NCI-H2196 (cell line): ENCODE results near the gene CNTLN.
"Not testable (repeated sequence)": the region's sequence is repeated elsewhere in the genome, so short reads cannot be mapped to it uniquely, and the experiment has no call there.

Experiments
- DNase-seq: peaks from one replicate; lab custom pipeline; 2025; ENCODE audit not compliant: unreplicated experiment; lab: John Stamatoyannopoulos, UW

The CNTLN gene

DNA sequence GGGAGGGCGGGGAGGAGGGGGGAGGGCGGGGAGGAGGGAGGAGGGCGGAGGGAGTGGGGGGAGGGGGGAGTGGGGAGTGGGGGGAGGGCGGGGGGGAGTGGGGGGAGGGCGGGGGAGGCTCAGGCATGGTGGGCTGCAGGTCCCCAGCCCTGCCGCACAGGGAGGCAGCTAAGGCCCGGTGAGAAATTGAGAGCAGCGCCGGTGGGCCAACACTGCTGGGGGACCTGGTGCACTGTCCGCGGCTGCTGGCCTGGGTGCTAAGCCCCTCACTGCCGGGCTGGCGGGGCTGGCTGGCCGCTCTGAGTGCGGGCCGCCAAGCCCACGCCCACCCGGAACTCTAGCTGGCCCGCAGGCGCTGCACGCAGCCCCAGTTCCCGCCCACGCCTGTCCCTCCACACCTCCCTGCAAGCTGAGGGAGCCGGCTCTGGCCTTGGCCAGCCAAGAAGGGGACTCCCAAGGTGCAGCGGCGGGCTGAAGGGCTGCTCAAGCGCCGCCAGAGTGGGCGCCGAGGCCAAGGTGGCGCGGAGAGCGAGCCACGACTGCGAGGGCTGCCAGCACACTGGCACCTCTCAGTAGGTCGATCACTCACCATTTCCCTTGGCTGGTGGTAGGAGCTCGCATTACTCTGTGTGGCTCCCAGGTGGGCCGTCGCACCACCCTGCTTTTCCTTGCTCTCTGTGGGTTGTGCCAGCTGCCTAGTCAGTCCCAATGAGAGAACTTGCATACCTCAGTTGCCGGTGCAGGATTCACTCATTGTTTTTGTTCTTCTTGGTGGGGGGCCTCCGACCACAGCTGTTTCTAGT lies 160.2 kb downstream of the CNTLN start:
- no peak for DNase-seq

DNA sequence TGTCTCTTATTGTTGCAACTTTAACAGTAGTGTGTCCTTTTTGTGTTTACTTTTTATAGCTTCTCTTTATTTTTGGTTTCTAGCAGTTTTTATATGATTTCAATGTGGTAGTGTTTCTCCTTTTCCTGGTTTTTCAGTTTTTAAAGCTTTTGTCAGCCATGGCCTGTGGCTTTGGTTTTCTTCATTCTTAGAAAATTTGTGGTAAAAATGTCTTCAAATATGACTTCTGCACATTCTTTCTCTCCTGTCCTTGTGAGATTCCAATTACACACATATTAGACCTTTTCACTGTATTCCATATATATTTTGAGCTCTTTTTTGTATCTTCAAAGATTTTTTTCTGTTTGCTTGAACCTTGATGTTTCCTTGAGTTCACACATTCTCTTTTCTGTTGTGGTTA lies 180.5 kb downstream of the CNTLN start:
- DNase-seq = no peak

- no peak for DNase-seq
Observed at GRCh38 chr9:17318821-17319320, 184.0 kb downstream of the CNTLN start.

DNA sequence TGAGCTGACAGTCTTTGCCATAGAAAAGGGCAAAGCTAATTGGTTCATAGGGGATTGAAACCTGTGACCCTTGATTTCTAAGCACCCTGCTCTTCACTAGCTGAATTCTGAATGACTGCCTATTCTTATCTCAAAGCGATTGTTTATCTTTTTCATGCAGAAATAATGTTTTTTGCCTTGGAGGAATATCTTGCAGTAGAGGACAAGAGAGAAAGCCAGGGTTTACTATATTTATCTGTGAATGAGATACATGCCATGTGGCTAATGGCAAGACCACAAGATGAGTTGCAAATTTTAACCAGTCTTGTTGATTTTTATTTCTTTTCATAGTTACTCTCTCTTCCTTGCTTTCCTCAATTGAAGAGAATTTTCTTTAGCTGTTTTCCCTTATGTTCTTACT lies 185.0 kb downstream of the CNTLN start:
- DNase-seq = no peak

- no peak for DNase-seq
Observed at GRCh38 chr9:17322882-17323864, 188.3 kb downstream of the CNTLN start.

DNA sequence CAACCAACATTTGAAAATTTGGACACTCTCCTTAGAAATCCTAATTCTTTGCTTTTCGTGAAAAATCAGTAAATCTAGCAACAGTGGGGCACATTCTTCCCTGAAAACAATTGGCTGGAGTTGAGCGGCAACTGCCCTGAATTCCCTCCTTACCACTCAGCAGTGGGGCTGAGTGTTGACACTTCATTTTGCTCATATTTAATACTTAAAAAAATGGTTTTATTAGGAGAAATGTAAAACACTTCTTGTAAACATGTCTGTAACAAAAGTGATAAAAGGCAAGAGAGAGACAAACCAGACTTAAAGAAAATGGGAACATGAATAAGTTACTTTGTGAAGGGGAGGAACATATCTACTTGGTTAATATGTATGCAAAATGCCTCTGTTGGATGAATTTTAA lies 193.5 kb downstream of the CNTLN start:
- DNase-seq = no peak

DNA sequence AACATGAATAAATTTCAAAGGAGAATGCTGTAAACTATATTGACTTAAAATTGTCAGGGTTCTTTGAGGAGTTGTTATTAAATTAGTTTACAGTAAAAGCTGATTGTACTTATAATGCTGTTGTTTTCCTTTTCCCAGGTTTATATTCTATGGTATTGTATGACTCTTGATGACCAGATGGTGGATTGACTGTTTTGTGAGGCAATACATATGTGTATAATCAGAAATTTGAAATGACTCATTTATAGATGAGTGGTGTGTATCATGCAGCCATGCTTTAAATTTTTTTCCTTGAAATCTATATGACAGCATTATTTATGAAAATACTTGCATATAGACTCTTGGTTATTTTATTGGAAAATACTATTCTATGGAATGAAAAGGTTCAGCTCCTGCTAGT lies 195.3 kb downstream of the CNTLN start:
- DNase-seq = no peak

GRCh38 chr9:17332115-17332514 lies 197.3 kb downstream of the CNTLN start:
- DNase-seq = no peak

GRCh38 chr9:17339156-17339555 lies 204.3 kb downstream of the CNTLN start:
- DNase-seq = no peak

DNA sequence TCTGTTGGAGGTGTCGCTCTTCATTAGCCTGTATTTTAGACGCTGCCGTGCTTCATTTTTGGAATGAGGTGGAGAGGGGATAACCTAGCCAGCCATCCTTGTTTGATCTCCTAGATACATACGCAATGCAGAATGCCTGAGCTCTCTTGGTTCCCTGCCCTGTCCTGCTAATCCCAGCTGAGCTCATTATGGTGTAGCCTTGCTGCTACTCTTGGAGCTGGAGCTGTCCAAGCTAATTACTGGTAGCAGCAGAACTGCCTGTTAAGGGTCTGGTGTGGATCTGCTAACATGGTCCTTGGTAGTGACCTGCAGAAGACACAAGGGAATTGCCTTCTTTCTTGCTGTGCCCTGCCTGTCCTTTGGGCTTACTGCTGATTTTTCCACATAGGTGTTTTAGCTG lies 207.9 kb downstream of the CNTLN start:
- DNase-seq = no peak

GRCh38 chr9:17349831-17350230 lies 215.0 kb downstream of the CNTLN start:
- no peak for DNase-seq

- DNase-seq = not testable (repeated sequence)
Observed at GRCh38 chr9:17354006-17354405, 219.2 kb downstream of the CNTLN start.

- DNase-seq = no peak
Observed at GRCh38 chr9:17361378-17361777, 226.5 kb downstream of the CNTLN start.

GRCh38 chr9:17367035-17367434 lies 232.2 kb downstream of the CNTLN start:
- no peak for DNase-seq

- DNase-seq = no peak
Observed at GRCh38 chr9:17380126-17380861, 245.5 kb downstream of the CNTLN start.

DNA sequence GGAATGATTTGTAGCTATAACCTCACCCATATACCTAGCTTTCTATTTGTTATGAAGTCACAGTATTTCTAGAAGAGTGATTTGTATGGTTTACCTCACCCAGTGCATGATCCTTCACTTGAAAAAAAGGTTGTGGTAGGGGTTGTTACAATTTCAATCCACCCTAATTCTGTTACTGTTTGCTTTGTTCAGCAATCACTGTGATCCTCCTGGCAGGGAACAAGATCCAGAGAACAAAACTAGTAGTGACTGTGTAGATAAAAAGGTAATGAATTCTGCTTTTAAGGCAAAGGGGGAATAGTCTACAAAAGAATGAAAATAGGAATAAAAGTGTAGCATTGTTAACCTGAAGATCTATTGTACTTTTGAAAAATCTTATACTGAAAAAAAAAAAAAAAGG lies 252.7 kb downstream of the CNTLN start:
- DNase-seq = no peak

DNA sequence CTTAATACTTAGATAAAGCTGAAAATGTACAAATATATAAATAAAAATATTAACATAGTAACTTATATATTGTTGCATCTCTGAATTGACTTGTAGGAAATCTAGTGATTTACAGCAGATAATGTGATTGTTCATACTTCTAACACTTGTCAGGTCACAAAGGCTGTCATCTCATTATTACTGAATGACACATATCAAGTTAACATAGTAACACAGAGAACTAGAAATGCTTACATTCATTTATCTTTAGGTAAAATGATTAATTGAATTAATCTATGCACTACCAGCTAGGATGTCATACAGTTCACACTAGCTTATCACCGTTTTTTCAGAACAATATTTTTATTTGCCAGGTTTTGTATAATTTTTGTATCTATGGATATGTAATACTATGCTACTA lies 254.2 kb downstream of the CNTLN start:
- DNase-seq = no peak

- no peak for DNase-seq
Observed at GRCh38 chr9:17394881-17395510, 260.2 kb downstream of the CNTLN start.

- not testable (repeated sequence) for DNase-seq
Observed at GRCh38 chr9:17397166-17397728, 262.4 kb downstream of the CNTLN start.

GRCh38 chr9:17398350-17398749 lies 263.5 kb downstream of the CNTLN start:
- no peak for DNase-seq
